GM23338 (cell line): ENCODE measurements around the gene MCM3AP. TPM values are rescaled to one million over a fixed set of nuclear protein-coding genes. Genes with fewer than 3 reads are reported as not detected.

Experiments
- ATAC-seq: fragments of 200-7000 bp; cut with Tn5 transposase; 3 replicates; pipeline ENCODE4 v1.9.1; 2020
- DNase-seq: peaks from one replicate; pipeline ENCODE4 v3.0.0-alpha.2; 2015; ENCODE audit warnings: low spot score
- H2AFZ ChIP-seq: fragments of 200-600 bp; sonication (generic); 2 replicates; pipeline ENCODE4 v1.8.0; 2016; ENCODE audit warnings: antibody characterized with exemption, mild to moderate bottlenecking, moderate library complexity
- H3F3A ChIP-seq: fragments of 200-600 bp; sonication (generic); replicated peaks from 2 replicates; pipeline ENCODE4 v1.8.0; 2017; ENCODE audit warnings: antibody characterized with exemption, mixed run types, low read depth
- H3K27ac ChIP-seq: fragments of 200-600 bp; sonication (generic); 2 replicates; pipeline ENCODE4 v1.6.1; 2016; ENCODE audit warnings: low read depth
- H3K27me3 ChIP-seq: fragments of 200-600 bp; sonication (generic); 2 replicates; pipeline ENCODE4 v1.8.0; 2016; ENCODE audit warnings: mild to moderate bottlenecking, mixed run types, moderate library complexity; ENCODE audit not compliant: insufficient read depth
- H3K36me3 ChIP-seq: fragments of 200-600 bp; sonication (generic); 2 replicates; pipeline ENCODE4 v1.8.0; 2016; ENCODE audit warnings: mild to moderate bottlenecking; ENCODE audit not compliant: insufficient read depth
- H3K4me1 ChIP-seq: fragments of 200-600 bp; sonication (generic); 2 replicates; pipeline ENCODE4 v1.8.0; 2016; ENCODE audit warnings: mild to moderate bottlenecking, moderate library complexity; ENCODE audit not compliant: insufficient read depth
- H3K4me2 ChIP-seq: fragments of 200-600 bp; sonication (generic); 2 replicates; pipeline ENCODE4 v1.7.1; 2017; ENCODE audit warnings: mixed run types
- H3K4me3 ChIP-seq: fragments of 200-600 bp; sonication (generic); 2 replicates; pipeline ENCODE4 v1.6.1; 2016; ENCODE audit warnings: mixed run types
- H3K79me2 ChIP-seq: fragments of 200-600 bp; sonication (generic); replicated peaks from 2 replicates; pipeline ENCODE4 v1.8.0; 2017; ENCODE audit warnings: mild to moderate bottlenecking; ENCODE audit not compliant: insufficient read depth
- H3K9me2 ChIP-seq: fragments of 200-600 bp; sonication (generic); 2 replicates; pipeline ENCODE4 v1.8.0; 2017; ENCODE audit not compliant: insufficient read depth
- H4K20me1 ChIP-seq: fragments of 200-600 bp; sonication (generic); replicated peaks from 2 replicates; pipeline ENCODE4 v1.8.0; 2017; ENCODE audit warnings: mild to moderate bottlenecking; ENCODE audit not compliant: insufficient read depth
- H3K27ac Mint-ChIP-seq: 2 replicates; pipeline ENCODE4 v1.8.0; 2020; ENCODE audit warnings: inconsistent platforms, mild to moderate bottlenecking, moderate library complexity, mixed read lengths
- H3K27me3 Mint-ChIP-seq: 3 replicates; pipeline ENCODE4 v1.8.0; 2022; ENCODE audit warnings: low read depth, mild to moderate bottlenecking, moderate library complexity, mixed read lengths, inconsistent platforms; ENCODE audit not compliant: insufficient read depth, poor library complexity
- H3K36me3 Mint-ChIP-seq: 3 replicates; pipeline ENCODE4 v1.8.0; 2021; ENCODE audit warnings: low read depth, mild to moderate bottlenecking, inconsistent platforms, moderate library complexity, mixed read lengths
- H3K4me1 Mint-ChIP-seq: 3 replicates; pipeline ENCODE4 v1.8.0; 2020; ENCODE audit warnings: mild to moderate bottlenecking, inconsistent platforms, mixed read lengths
- H3K4me3 Mint-ChIP-seq: 3 replicates; pipeline ENCODE4 v1.8.0; 2021; ENCODE audit warnings: moderate library complexity, mild to moderate bottlenecking, inconsistent platforms, mixed read lengths
- H3K9me3 Mint-ChIP-seq: 3 replicates; pipeline ENCODE4 v1.8.0; 2020; ENCODE audit warnings: moderate library complexity, mild to moderate bottlenecking, inconsistent platforms, mixed read lengths
- CREB1 ChIP-seq: fragments of 250-450 bp; sonication (Bioruptor Pico); IDR thresholded peaks from 2 replicates; pipeline ENCODE4 v1.5.0; 2020; ENCODE audit warnings: low read depth, mild to moderate bottlenecking, moderate library complexity
- EZH2 ChIP-seq: fragments of 200-600 bp; sonication (generic); IDR thresholded peaks from one replicate; pipeline ENCODE4 v1.8.0; 2017; ENCODE audit warnings: antibody characterized with exemption, mild to moderate bottlenecking, low read depth; ENCODE audit not compliant: unreplicated experiment
- EZH2phosphoT487 ChIP-seq: fragments of 200-600 bp; sonication (generic); IDR thresholded peaks from one replicate; pipeline ENCODE4 v1.8.1; 2018; ENCODE audit warnings: antibody characterized with exemption; ENCODE audit not compliant: unreplicated experiment
- JUNB ChIP-seq: IDR thresholded peaks from one replicate; pipeline ENCODE4 v1.6.1; 2016; ENCODE audit warnings: antibody characterized with exemption; ENCODE audit not compliant: unreplicated experiment
- POLR2AphosphoS5 ChIP-seq: IDR thresholded peaks from 2 replicates; pipeline ENCODE4 v1.6.1; 2016; ENCODE audit warnings: antibody characterized with exemption, low read depth
- STAT1 ChIP-seq: IDR thresholded peaks from one replicate; pipeline ENCODE4 v1.6.1; 2016; ENCODE audit warnings: antibody characterized with exemption; ENCODE audit not compliant: unreplicated experiment
- ZNF114 ChIP-seq: fragments of 250-450 bp; sonication (Bioruptor Pico); IDR thresholded peaks from 2 replicates; pipeline ENCODE4 v1.5.0; 2020; ENCODE audit warnings: mild to moderate bottlenecking, moderate library complexity
- ZNF331 ChIP-seq: fragments of 250-450 bp; sonication (Bioruptor Pico); IDR thresholded peaks from 2 replicates; pipeline ENCODE4 v1.5.0; 2020; ENCODE audit warnings: low read depth, mild to moderate bottlenecking, moderate library complexity
- polyA plus RNA-seq: library from polyadenylated mRNA; unstranded; fragments of >200 nt; fragmentation: Nextera tagmentation; extraction: Ambion mirVana; gene quantifications from 2 replicates; pipeline ENCODE4 v1.2.1, GENCODE V29; 2016
- total RNA-seq: library from RNA; depleted of rRNA; stranded (reverse); fragments of >200 nt; shearing (Covaris generic); gene quantifications from 2 replicates; pipeline ENCODE4 v1.2.3, GENCODE V29; 2014
- TF ChIP-seq, protein P1 (sequence below), 2 experiments: fragments of 200-600 bp in 1 of 2; sonication (generic) in 1 of 2; conservative IDR thresholded peaks; 2 replicates each; pipeline versions ENCODE4 v1.5.1 to v1.6.1; 2016 to 2017; ENCODE audit warnings: antibody characterized with exemption in 2 of 2, low read depth in 2 of 2, mild to moderate bottlenecking in 2 of 2, moderate library complexity in 1 of 2
- TF ChIP-seq, protein P2 (sequence below): IDR thresholded peaks from 2 replicates; pipeline ENCODE4 v1.6.1; 2016; ENCODE audit warnings: antibody characterized with exemption
- TF ChIP-seq, protein P3 (sequence below): fragments of 250-450 bp; sonication (Bioruptor Pico); IDR thresholded peaks from 2 replicates; pipeline ENCODE4 v1.5.0; 2020; ENCODE audit warnings: mild to moderate bottlenecking, moderate library complexity

MCM3AP gene
- total and polyA plus RNA-seq, 2 experiments from 2014 or later: 39.2 to 123 TPM

DNA sequence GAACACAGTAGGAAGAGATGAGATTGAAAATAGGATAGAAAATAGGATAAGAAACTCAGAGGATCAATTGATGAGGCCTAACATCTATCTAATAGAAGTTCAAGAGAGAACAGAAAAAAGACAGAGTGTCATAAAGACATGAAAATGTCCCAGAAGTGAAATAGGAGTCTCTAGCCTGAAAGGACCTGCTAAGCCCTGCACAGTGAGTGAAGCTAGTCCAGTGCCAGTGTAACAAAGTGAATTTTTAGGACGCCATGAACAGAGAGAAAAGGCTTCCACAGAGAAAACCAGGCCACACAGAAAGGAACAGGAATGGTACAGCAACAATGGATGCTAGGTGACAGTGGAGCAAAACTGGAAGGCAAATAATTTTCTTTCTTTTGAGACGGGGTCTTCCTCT lies 36.6 kb downstream of the MCM3AP start:
- H3K4me3 ChIP-seq: no peak overlapping the region
- DNase-seq (no peak), ATAC-seq (no peak)
- H3K27ac Mint-ChIP-seq: no peak overlapping the region
- H3K4me1 Mint-ChIP-seq: no peaks in the 10 kb centered on the region
- no peak overlapping the region for H2AFZ ChIP-seq
- H3K36me3 Mint-ChIP-seq: peaks cover 91% of the 10 kb centered on the region
- peaks cover 62% of the 10 kb centered on the region for H3K36me3 ChIP-seq
- H4K20me1 ChIP-seq: peaks cover 9% of the 10 kb centered on the region
- no peaks in the 10 kb centered on the region for H3K79me2 ChIP-seq
- TF ChIP-seq EZH2phosphoT487 (no peak), JUNB (no peak), ZNF114 (CRISPR knock-in tag) (no peak), EZH2 (no peak), CREB1 (CRISPR knock-in tag) (no peak), POLR2AphosphoS5 (no peak)
- TF ChIP-seq, protein P1, sequence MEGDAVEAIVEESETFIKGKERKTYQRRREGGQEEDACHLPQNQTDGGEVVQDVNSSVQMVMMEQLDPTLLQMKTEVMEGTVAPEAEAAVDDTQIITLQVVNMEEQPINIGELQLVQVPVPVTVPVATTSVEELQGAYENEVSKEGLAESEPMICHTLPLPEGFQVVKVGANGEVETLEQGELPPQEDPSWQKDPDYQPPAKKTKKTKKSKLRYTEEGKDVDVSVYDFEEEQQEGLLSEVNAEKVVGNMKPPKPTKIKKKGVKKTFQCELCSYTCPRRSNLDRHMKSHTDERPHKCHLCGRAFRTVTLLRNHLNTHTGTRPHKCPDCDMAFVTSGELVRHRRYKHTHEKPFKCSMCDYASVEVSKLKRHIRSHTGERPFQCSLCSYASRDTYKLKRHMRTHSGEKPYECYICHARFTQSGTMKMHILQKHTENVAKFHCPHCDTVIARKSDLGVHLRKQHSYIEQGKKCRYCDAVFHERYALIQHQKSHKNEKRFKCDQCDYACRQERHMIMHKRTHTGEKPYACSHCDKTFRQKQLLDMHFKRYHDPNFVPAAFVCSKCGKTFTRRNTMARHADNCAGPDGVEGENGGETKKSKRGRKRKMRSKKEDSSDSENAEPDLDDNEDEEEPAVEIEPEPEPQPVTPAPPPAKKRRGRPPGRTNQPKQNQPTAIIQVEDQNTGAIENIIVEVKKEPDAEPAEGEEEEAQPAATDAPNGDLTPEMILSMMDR (conservative IDR thresholded peaks at IDR 0.05; ENCODE audit: low read depth in 2 of 2): no peak
- TF ChIP-seq, protein P2, sequence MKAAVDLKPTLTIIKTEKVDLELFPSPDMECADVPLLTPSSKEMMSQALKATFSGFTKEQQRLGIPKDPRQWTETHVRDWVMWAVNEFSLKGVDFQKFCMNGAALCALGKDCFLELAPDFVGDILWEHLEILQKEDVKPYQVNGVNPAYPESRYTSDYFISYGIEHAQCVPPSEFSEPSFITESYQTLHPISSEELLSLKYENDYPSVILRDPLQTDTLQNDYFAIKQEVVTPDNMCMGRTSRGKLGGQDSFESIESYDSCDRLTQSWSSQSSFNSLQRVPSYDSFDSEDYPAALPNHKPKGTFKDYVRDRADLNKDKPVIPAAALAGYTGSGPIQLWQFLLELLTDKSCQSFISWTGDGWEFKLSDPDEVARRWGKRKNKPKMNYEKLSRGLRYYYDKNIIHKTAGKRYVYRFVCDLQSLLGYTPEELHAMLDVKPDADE: no peak
- H3K27me3 ChIP-seq: no peaks in the 10 kb centered on the region
- H3K4me1 ChIP-seq: no peaks in the 10 kb centered on the region
- no peaks in the 10 kb centered on the region for H3K9me2 ChIP-seq
- H3K4me2 ChIP-seq: no peak overlapping the region
- H3K27ac ChIP-seq: no peak overlapping the region
- no peak overlapping the region for H3K4me3 Mint-ChIP-seq
- no peaks in the 10 kb centered on the region; the same call in 2 of the 3 replicates for H3K9me3 Mint-ChIP-seq
- H3K27me3 Mint-ChIP-seq: peaks cover 6% of the 10 kb centered on the region
- peaks cover 4% of the 10 kb centered on the region; the same call in 1 of the 2 replicates for H3F3A ChIP-seq

DNA sequence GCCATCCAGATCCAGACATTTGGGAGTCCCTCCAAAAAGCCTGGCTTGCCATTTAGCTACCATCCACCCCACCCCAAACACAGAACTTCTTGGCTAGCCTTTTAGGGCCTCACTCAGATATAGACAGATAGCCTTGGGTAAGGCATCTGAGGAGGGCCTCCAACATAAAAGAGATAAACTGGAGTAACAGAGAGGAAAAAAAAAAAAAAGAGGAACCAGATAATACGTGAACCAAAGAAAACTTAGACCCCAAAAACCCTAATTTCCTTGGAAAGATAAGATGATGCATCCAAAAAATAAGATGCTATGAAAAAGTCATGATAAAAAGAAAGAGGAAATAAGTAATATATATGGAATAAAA lies 37.0 kb downstream of the MCM3AP start:
- no peaks in the 10 kb centered on the region for H3K4me1 Mint-ChIP-seq
- Histone ChIP-seq H3K79me2 (no peaks in the 10 kb centered on the region), H4K20me1 (peaks cover 9% of the 10 kb centered on the region), H3F3A (peaks cover 7% of the 10 kb centered on the region), H3K4me3 (no peak overlapping the region), H3K4me1 (no peaks in the 10 kb centered on the region), H3K36me3 (peaks cover 65% of the 10 kb centered on the region), H2AFZ (no peak overlapping the region), H3K4me2 (no peak overlapping the region), H3K9me2 (no peaks in the 10 kb centered on the region), H3K27me3 (no peaks in the 10 kb centered on the region), H3K27ac (no peak overlapping the region)
- peaks cover 91% of the 10 kb centered on the region for H3K36me3 Mint-ChIP-seq
- no peak overlapping the region for H3K4me3 Mint-ChIP-seq
- peaks cover 7% of the 10 kb centered on the region for H3K27me3 Mint-ChIP-seq
- TF ChIP-seq, protein P2: no peak
- TF ChIP-seq ZNF331 (CRISPR knock-in tag) (no peak), EZH2phosphoT487 (no peak), CREB1 (CRISPR knock-in tag) (no peak), STAT1 (no peak), EZH2 (no peak), JUNB (no peak)
- TF ChIP-seq, protein P3, sequence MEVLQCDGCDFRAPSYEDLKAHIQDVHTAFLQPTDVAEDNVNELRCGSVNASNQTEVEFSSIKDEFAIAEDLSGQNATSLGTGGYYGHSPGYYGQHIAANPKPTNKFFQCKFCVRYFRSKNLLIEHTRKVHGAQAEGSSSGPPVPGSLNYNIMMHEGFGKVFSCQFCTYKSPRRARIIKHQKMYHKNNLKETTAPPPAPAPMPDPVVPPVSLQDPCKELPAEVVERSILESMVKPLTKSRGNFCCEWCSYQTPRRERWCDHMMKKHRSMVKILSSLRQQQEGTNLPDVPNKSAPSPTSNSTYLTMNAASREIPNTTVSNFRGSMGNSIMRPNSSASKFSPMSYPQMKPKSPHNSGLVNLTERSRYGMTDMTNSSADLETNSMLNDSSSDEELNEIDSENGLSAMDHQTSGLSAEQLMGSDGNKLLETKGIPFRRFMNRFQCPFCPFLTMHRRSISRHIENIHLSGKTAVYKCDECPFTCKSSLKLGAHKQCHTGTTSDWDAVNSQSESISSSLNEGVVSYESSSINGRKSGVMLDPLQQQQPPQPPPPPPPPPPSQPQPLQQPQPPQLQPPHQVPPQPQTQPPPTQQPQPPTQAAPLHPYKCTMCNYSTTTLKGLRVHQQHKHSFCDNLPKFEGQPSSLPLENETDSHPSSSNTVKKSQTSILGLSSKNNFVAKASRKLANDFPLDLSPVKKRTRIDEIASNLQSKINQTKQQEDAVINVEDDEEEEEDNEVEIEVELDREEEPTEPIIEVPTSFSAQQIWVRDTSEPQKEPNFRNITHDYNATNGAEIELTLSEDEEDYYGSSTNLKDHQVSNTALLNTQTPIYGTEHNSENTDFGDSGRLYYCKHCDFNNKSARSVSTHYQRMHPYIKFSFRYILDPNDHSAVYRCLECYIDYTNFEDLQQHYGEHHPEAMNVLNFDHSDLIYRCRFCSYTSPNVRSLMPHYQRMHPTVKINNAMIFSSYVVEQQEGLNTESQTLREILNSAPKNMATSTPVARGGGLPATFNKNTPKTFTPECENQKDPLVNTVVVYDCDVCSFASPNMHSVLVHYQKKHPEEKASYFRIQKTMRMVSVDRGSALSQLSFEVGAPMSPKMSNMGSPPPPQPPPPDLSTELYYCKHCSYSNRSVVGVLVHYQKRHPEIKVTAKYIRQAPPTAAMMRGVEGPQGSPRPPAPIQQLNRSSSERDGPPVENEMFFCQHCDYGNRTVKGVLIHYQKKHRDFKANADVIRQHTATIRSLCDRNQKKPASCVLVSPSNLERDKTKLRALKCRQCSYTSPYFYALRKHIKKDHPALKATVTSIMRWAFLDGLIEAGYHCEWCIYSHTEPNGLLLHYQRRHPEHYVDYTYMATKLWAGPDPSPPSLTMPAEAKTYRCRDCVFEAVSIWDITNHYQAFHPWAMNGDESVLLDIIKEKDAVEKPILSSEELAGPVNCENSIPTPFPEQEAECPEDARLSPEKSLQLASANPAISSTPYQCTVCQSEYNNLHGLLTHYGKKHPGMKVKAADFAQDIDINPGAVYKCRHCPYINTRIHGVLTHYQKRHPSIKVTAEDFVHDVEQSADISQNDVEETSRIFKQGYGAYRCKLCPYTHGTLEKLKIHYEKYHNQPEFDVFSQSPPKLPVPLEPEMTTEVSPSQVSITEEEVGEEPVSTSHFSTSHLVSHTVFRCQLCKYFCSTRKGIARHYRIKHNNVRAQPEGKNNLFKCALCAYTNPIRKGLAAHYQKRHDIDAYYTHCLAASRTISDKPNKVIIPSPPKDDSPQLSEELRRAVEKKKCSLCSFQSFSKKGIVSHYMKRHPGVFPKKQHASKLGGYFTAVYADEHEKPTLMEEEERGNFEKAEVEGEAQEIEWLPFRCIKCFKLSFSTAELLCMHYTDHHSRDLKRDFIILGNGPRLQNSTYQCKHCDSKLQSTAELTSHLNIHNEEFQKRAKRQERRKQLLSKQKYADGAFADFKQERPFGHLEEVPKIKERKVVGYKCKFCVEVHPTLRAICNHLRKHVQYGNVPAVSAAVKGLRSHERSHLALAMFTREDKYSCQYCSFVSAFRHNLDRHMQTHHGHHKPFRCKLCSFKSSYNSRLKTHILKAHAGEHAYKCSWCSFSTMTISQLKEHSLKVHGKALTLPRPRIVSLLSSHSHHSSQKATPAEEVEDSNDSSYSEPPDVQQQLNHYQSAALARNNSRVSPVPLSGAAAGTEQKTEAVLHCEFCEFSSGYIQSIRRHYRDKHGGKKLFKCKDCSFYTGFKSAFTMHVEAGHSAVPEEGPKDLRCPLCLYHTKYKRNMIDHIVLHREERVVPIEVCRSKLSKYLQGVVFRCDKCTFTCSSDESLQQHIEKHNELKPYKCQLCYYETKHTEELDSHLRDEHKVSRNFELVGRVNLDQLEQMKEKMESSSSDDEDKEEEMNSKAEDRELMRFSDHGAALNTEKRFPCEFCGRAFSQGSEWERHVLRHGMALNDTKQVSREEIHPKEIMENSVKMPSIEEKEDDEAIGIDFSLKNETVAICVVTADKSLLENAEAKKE (CRISPR knock-in tag): no peak
- no peak overlapping the region for H3K27ac Mint-ChIP-seq
- H3K9me3 Mint-ChIP-seq: no peaks in the 10 kb centered on the region; the same call in 2 of the 3 replicates
- no peak for ATAC-seq
- no peak for DNase-seq
